HG03558 (cell line): Measurements from ENCODE around the gene MORC3.
"Not testable (repeated sequence)": the region's sequence is repeated elsewhere in the genome, so short reads cannot be mapped to it uniquely, and the experiment has no call there.

ENCODE experiments used
- ATAC-seq: cut with Tn5 transposase; IDR thresholded peaks from one replicate; pipeline ENCODE4 v1.9.1; 2021; ENCODE audit warnings: moderate number of reproducible peaks; ENCODE audit not compliant: unreplicated experiment; ENCODE audit errors: extremely low read depth

The MORC3 gene

DNA sequence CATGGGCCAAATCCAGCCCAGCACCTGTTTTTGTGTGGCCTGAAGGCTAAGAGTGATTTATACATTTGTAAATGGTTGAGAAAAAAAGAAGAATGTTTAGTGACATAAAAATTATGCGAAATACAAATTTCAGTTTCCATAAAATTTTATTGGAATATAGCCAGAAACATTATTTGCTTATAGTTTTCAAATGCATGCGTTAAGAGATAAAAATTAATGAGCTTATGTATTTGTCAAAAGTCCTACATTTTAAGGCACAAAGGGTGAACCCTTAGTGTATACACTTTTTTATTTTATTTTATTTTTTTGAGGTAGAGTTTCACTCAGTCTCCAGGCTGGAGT lies 2.1 kb downstream of the MORC3 start:
- no peak for ATAC-seq

DNA sequence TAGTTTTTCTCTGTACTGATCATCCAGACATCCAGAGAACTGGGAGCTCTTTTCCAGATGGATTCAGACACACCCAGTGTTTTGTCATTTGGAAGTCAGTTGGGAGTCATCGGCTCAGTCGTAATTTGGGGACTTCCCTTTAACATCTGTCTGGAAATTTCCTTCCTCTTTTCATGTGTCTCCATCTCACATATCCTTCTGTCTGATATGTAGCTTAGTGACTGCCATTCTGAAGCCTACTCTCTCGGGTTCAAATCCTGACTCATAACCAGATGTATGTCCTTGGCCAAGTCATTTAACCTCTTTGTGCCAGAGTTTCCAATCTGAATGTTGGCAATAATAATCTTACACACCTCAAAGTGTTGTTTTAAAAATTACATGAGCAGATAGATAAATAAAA lies 3.0 kb downstream of the MORC3 start:
- no peak for ATAC-seq

DNA sequence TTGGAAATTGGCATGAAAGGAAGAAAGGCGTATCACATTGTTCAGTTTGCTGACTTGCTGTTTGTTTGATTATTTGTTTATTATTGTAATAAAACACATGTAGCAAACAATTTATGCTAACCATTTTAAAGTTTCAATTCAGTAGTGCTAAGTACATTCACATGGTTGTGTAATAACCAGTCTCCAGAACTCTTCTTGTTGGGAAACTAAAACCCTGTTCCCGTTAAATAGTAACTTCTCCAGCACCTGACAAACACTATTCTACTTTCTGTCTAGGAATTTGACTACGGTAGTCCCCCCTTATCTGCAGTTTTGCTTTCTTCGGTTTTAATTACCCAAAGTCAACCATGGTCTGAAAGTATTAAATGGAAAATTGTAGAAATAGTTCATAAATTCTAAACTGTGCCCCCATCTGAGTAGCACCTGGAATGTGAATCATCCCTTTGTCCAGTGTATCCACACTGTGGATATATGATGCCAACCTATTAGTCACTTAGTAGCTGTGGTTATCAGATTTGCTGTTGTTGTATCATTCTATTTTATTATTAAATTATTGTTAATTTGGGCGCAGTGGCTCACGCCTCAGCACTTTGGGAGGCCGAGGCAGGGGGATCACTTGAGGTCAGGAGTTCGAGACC lies 5.5 kb downstream of the MORC3 start:
- ATAC-seq = no peak

DNA sequence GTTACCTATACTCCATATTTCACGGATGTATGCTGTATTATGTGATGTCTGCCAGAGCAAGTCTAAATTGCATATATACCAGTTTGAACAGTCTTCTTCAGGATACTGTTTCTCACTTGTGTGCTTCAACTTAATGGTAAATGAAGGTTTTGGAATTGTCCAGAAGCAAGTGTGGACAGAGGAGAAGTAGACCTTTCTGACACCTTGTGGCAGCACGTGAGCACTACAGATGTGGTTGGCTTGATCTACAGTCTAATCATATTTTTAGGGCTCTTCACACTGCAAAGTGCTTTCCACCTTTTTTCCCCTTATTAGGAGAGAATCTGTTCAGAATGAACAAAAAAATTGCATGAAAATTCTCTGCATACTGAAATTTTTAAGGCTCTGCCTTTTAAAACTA lies 10.9 kb downstream of the MORC3 start:
- no peak for ATAC-seq

DNA sequence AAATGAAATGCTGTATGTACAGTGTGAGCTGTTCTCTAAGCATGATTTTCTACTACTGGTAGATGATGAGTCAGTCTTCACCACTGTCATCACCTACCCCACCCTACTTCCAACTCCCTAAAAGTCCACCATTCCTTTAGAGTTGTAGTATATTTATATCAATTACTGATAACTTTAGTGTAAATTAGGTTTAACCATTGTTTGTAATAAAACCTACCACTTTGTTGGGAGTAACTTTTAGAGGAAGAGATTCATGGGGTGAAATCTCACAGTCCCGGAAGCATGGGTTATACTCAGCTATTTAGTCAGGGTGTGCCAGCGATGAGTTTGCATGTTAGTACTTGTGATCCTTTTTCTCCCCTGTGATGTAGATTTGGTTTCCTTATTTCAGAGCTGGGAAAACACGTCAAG lies 17.1 kb downstream of the MORC3 start:
- no peak for ATAC-seq

DNA sequence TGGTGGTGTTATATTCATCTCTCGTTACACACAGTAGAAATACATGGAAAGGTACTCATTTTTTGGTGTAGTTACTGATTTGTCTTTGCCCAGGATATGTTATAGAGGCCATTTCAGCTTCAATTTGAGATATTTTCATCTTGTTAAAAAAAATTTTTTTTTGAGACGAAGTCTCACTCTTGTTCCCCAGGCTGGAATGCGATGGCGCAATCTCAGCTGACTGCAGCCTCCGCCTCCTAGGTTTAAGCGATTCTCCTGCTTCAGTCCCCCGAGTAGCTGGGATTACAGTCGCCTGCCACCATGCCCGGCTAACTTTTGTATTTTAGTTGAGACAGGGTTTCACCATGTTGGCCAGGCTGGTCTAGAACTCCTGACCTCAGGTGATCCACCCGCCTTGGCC lies 19.0 kb downstream of the MORC3 start:
- ATAC-seq = no peak

DNA sequence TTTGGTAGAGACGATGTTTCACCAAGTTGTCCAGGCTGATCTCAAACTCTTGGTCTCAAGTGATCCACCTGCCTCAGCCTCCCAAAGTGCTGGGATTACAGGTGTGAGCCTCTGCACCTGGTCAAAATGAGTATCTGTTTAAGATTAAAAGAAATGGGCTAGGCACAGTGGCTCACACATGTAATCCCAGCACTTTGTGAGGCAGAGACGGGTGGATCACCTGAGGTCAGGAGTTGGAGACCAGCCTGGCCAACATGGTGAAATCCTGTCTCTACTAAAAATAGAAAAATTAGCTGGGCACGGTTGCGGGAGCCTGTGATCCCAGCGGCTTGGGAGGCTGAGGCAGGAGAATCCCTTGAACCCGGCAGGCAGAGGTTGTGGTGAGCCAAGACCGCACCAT lies 22.6 kb downstream of the MORC3 start:
- ATAC-seq = not testable (repeated sequence)

DNA sequence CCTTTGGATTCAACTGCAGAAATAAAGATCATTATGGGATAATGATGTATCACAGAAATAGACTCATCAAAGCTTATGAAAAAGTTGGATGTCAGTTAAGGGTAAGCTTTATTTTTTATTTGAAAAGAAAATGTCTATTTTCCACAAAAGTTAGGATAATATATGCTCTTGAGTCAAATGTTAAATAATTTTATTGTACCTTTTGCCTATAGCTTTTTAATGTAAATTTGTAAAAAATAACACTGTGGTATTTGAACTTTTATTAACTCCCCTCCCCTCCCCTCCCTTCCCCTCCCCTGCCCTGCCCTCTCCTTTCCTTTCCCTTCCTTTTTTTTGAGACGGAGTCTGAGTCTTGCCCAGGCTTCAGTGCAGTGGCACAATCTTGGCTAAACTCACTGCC lies 24.9 kb downstream of the MORC3 start:
- no peak for ATAC-seq

DNA sequence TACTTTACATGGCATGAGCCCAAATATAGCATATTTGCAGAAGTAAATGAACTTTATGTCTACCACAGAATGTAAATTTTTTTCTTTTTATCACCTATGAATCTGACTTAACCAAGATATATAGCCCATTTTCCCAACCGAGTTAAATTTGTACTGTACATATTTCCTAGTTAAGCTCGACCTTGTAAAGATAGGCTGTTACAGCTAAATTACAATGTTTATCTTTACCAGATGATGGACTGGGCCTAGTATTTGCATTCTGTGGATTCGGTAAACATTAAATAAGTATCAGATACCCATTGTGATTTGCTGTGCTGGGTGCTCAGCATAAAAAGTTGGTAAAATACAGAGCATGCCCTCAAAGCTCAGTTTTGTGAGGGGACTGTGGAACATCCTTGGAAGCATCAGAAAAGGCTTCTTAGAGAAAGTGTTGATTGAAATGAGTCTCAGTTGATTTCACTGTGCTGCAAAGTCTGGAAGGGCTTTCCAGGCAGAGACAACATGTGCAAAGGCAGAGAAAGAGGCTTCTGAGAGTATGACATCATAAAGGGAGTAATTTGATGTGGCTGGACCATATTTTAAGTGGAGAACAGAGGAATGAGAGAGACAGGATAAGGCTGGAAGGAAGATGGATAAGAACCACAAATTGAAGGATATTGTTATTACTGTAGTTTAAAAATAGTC lies 27.4 kb downstream of the MORC3 start:
- ATAC-seq = no peak

DNA sequence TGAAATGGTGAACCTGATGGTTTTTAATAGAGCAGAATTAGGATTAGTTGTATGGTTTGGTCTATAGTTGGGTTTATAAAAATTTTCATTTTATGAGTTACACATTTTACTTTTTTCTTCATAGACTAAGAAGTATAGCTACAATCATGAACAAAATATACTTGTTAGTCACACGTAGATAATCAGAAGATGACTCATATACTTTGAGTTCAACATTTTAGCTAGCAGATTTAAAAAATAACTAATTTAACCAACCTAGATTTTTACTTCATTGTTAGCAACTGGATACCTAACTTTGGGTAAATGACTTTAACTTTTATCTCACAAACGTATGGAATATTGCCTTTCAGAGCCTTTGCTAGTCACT lies 27.9 kb downstream of the MORC3 start:
- ATAC-seq = no peak

DNA sequence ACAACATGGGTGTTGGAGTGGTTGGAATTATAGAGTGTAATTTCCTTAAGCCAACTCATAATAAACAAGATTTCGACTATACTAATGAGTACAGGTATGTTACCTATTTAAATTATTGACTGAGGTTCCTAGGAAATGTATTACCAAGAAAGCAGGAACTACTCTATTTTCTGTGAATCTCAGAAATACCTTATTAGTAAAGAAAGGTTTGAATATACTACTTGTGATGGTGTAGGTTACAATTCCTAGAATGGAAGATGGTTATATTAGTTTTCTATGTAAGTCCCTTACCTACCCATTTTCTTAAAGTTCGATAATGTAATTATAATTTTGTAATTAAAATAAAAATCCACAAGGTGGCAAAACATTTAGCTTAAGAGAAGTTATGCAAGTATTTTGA lies 29.3 kb downstream of the MORC3 start:
- no peak for ATAC-seq

DNA sequence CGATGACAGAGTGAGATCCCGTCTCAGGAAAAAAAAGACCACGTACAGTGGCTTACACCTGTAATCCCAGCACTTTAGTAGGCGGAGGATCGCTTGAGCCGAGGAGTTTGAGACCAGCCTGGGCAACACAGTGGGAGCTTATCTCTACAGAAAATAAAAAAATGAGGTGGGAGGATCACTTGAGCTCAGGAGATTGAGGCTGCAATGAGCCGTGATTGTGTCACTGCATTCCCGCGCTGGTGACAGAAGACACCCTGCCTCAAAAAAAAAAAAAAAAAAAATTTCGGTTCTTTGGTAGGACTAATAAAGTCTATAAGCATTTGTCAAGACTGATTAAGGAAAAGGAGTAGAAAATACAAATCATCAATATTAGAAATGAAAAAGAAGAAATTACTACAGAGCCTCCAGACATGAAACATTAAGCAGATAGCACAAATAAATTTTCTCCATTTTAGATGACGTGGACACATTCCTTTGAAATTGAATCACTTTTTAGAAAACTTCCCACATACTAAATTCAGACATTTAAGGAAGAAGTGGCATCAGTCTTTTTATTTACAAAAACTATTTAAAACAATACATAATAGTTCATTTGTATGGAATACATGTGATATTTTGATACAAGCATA lies 30.4 kb downstream of the MORC3 start:
- no peak for ATAC-seq

DNA sequence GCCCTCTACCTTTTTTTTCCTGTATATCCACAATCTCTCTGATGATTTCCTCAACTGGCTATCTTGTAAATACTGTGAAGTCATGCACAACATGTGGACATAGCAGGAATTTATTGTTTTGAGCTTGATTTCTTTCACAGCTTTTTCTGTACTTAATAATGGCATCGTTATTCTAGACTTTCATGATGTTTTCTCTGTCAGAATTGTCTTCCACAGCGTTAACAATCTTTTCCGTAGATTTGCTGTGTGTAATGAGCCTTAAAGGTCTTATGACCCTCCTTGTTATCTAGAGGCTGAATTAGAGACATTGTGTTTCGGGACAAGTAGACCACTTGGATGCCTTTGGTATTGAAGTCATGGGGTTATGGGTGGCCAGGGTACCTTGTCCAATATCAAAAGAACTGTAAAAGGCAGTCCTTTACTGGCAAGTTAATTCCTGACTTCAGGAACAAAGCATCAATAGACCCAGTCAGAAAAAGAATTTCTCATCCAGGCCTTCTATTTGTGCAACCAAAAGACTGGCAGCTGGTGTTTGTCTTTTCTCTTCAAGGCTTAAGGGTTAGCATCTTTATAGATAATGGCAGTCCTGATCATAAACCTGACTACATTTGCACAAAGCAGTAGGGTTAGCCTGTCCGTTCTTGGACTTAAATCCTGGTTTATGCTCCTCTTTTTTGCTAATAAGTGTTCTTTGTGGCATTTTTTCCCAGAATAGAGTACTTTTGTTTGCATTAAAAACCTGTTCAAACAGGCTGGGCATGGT lies 35.1 kb downstream of the MORC3 start:
- ATAC-seq = no peak

DNA sequence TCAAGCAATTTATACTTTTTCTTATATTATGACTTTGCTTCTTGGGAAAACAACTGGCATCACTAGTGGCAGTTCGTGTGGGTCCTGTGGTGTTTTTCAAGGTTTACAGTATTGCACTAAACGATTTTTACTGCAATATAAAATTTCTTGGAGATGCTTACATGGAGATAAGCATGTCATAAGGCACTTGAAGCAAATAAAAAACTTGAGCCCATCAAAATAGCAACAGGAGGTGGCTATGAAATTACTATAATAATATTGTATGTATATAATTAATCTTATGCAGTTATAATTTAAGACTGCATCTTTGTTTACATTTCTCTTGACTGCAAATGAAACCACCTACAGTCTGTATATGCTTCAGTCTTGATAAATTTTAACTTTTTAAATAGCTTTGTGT lies 35.9 kb downstream of the MORC3 start:
- ATAC-seq = no peak

DNA sequence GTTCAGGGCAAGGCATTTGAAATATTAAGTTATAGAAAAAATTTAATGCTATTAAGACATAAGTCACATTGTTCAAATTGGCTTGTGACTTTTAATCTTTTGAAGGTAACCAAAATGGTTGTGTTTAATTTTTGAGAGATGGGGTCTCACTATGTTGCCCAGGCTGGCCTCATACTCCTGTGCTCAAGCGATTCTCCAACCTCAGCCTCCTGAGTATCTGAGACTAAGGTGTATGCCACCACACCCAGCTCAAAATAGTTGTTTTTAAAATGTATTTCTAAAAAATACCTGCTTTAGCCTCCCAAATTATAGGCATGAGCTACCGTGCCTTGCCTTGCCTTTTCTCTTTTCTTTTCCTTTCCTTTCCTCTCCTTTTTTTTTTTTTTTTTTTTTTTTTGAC lies 39.2 kb downstream of the MORC3 start:
- ATAC-seq = no peak

DNA sequence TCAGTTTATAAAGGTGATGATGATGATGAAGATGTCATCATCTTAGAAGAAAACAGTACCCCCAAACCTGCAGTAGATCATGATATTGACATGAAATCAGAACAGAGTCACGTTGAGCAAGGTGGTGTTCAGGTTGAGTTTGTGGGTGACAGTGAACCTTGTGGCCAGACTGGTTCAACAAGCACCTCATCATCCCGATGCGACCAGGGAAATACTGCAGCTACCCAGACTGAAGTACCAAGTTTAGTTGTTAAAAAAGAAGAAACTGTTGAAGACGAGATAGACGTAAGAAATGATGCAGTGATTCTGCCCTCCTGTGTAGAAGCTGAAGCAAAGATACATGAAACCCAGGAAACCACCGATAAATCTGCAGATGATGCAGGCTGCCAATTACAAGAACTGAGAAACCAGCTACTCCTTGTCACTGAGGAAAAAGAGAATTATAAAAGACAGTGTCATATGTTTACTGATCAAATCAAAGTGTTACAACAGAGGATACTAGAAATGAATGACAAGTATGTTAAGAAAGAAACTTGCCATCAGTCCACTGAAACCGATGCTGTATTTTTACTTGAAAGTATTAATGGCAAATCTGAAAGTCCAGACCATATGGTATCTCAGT lies 49.2 kb downstream of the MORC3 start:
- no peak for ATAC-seq

DNA sequence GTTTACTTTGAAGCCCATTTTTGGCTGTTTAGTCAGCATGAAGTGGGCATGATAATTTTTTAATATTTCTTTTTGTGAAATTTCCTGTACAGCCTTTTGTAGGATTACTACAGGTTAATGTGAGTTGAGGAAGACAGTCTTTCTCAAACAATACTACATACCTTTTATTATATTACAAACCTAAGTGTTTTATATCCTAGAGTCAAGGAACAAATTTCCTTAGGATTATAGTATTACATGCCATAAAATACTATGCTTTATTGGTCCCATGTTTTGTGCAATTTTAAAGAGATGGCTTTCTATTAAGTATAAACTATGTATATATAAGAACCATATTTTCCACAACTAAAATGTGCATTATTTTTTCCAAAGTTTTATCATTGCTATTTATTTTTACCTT lies 56.0 kb downstream of the MORC3 start:
- ATAC-seq = no peak

DNA sequence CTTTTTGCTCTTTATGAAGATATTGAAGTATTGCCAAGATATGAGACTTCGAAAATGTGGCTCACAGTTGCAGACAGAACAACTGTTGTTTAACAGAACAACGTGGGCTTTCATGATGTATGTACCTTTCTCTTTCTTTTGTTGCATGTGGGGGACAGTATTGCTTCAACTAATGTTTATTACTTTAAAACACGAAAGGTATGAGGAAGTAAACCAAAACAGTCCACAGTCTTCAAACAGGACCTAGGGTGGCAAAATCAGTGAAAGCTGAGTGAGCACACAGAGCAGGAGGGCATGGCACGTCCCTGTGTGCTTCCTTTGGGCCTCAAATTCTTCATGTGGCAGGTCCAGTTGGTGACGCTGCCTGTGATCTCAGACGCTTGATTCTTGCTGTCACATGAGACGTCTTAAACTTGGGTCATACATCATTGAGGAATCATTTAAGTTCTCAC lies 57.4 kb downstream of the MORC3 start:
- no peak for ATAC-seq

DNA sequence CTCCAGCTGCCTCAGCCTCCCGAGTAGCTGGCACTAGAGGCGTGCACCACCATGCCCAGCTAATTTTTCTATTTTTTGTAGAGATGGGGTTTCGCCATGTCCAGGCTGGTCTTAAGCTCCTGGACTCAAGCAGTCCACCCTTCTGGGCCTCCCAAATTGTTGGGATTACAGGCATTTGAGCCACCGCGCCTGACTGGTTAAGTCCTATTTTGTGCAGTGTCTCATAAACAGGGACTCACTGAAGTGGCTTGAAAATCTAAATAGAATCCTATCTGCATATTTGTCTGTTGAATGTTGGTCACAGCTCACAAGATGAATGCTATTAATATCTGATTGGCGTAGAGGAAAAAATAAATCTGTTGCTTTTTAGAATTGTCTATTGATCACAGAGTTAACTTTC lies 59.3 kb downstream of the MORC3 start:
- ATAC-seq = no peak

DNA sequence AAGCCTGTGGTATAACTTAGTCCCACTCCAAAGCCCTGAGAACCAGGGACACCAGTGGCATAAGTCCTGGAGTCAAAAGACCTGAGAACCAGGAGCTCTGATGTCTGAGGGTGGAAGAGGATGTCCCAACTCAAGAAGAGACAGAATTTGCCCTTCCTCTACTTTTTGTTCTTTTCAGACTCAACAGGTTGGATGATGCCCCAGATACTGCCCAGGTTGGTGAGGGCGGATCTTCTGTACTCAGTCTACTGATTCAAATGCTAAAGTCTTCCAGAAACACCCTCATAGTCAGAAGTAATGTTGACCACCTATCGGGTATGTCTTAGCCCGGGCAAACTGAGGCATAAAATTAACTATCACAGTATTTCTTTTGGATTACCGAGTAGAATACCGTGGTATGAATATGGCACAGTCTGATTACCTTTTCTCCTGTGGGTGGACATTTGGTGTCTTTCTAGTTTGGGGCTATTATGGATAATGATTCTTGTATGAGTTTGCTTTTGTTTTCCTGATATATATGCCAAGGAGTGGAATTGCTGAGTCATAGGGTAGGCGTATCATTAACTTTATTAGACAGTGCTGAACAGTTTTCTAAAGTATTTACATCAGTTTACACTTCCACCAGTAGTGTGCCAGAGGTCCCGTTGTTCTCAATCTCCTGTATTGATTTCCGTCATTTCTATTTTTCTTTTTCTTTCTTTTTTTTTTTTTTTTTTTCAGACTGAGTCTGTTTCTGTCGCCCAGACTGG lies 62.0 kb downstream of the MORC3 start:
- no peak for ATAC-seq
